GM15510 (cell line): ENCODE data around the gene RGMB.

Experiments
- POLR2A ChIP-seq: IDR thresholded peaks from 3 replicates; pipeline ENCODE4 v1.6.1; 2011; ENCODE audit warnings: borderline replicate concordance; ENCODE audit not compliant: insufficient read length; ENCODE audit errors: extremely low read depth

The RGMB gene

DNA sequence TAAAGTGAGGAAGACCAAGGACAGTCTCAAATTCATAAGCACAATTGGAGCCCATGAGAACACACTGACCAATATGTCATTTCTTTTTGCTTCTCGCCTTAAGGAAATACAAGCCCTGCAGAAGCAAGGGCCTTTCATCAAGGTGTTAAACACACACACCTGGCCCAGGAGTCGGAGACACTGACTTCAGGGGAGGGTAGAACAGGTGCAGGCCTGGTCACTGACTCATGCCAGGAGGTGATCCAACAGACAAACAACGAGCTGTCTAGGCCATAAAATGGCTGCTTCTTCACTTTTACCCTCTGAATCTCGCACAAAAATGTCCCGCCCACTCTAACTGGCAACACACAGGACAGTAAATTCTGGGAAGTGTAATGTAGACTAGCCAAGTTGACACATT, 62.7 kb downstream of the RGMB start:
- no peak for TF ChIP-seq POLR2A

DNA sequence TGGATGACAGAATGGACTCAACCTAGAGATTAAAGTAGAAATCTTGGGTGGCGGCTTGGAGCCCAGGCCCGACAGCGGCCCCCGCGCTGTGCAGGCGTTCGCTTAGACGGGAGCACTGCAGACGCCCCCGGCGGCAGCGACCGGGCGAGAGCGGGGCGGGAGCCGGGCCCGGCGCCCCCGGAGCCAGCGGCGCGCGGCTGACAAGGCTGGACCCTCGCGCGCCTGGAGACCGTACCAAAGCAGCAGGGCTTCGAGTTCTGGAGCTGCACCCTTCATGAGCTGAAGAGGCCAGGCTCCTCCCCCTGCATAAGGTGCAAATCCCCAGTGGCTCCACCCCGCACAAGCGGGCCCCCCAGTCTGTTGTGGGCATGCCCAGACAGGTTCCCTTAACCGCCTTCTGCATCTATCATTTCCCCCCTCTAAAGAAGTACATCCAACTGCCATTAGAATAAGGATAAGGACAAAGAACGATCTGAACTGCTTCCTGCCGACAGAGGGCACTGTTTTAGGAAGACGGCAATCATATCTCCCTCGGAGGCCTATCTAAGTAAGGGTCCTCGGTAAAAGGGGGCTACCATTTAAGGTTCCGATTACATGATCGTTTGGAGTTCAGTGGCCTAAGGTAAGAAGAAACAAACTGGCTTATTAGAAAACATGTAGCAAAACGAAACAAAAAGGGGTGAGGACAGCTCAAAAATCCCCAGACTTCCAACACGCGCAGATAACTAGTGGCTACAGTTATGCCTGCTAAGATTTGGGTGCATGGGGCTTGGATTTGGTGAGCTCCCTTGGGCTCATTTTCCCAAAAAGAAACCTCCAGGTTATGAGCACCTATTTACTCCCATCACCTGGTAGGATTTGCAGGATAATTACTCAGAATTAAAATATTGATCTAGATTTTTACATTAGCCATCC, 66.3 kb downstream of the RGMB start:
- TF ChIP-seq POLR2A = no peak

DNA sequence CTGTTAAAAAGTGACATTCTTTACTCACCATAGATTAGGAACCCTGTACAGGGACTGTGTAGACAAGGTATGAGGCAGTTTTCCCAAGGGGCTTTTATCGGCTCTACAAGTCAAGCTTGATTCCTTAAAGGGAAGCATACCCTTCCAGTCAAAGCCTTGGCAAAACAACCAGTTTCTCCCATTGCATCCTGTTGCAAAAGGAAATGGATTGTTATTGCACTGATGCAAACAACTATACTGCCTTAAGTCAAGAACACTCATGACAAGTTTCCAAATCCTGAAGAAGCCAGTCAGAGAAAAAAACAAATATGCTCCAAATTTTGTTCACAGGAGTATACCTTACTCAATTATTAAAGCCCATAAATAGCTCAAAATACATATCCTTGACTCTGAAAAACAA, 67.5 kb downstream of the RGMB start:
- TF ChIP-seq POLR2A = no peak

DNA sequence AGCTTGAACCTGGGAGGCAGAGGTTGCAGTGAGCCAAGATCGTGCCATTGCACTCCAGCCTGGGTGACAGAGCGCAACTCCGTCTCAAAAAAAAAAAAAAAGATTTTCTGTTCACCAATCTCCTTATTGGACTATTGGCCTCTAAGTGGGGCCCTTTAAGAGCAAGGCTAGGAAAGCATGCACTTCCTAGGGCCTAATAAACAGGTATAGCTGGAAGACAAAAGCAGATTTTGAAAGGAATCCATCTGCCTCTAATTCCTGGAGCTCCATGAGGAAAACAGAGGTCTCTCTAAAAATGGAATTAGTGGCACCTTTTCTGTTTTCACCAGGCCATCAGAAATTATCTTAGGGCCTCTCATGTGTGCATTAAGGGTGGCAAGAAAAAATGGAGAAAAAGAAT, 70.0 kb downstream of the RGMB start:
- TF ChIP-seq POLR2A = no peak

DNA sequence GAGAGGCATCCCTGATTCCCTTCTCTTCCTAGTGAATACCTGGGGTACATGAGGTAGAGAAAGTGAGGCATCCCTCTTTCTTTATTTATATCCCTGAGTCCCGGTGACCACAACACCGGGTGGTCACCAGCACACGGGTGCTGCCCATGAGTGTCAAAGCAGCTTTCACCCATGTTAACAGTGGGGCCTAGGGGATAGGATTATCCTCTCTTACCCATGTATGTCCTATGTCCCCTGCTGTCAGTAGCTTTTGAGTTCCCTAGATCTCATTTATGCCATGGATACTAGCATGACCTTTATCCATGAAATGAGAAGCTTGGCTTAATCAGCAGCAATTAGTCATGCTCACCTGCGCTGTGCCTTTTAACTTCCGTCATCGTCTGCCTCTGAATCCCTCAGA, 71.4 kb downstream of the RGMB start:
- no peak for TF ChIP-seq POLR2A

DNA sequence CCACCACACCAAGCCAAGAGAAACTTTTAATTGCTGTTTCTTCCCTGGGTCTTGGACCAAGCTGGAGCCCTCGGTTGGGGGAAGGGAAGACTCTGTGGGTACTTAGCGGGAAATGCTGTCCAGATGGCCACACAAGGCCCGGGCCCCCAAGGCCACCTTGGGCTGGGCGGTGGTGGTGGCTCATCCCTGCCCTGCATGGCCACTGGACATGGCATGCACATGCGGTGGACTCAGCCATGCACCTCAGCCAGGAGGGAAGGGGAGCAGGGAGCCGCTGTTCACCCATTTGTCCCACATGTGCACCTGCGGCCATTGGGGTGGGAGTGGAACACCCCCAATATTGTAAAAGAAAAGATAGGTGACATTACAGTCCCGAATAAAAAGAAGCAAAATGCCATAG, 72.4 kb downstream of the RGMB start:
- no peak for TF ChIP-seq POLR2A
